ENCODE results near the gene B3GAT3. TPM values are rescaled to one million over a fixed set of nuclear protein-coding genes. Genes with fewer than 3 reads are reported as not detected.

Gene B3GAT3
- total and polyA plus RNA-seq, 2 donors (not counting 3 experiments of a cell fraction or from before 2014, with no cell fraction given) = 31.6 to 37.2 TPM

- Histone ChIP-seq H3K4me2 (ENCODE audit: insufficient read depth, low read length) (no peak overlapping the region), H3K36me3 (ENCODE audit: control insufficient read depth in 2 of 2, extremely low read depth in 1 of 2, insufficient read depth in 2 of 2, low read length in 2 of 2) (peaks cover 0 to 6% of the 10 kb centered on the region in 2 experiments), H3K9me1 (replicated peaks; ENCODE audit: control insufficient read depth, extremely low read depth, insufficient read depth, low read length) (no peaks in the 10 kb centered on the region), H3K27ac (ENCODE audit: insufficient read depth, low read depth, low read length) (no peak overlapping the region), H4K20me1 (replicated peaks; ENCODE audit: control insufficient read depth, extremely low read depth, insufficient read depth, low read length) (no peaks in the 10 kb centered on the region), H3K9ac (replicated peaks; ENCODE audit: extremely low read depth, insufficient read depth, low read length) (no peak overlapping the region), H3K4me1 (ENCODE audit: control insufficient read depth, extremely low read depth, insufficient read depth, low read length) (peaks cover 22% of the 10 kb centered on the region), H3K27me3 (ENCODE audit: control insufficient read depth in 2 of 2, insufficient read depth in 2 of 2, low read length in 2 of 2) (no peaks in the 10 kb centered on the region), H3K79me2 (ENCODE audit: control insufficient read depth, insufficient read depth, low read length) (peaks cover 14% of the 10 kb centered on the region), H3K9me3 (replicated peaks; ENCODE audit: control insufficient read depth, insufficient read depth, low read length) (no peaks in the 10 kb centered on the region), H2AFZ (ENCODE audit: low read depth, low read length) (no peak overlapping the region), H3K4me3 (replicated peaks in 1 of 3; ENCODE audit: insufficient read depth in 1 of 3, low read depth in 1 of 3, low read length in 3 of 3) (no peak overlapping the region)
- dilution Hi-C loops (cut with MboI; ENCODE audit: extremely low pct_ligation_motif_present, low sequenced_read_pairs) = no loop called here
- intact Hi-C loops (cut with micrococcal nuclease) = loop anchor here (5.0 kb wide), 1 partner anchor 217 kb away; no protein-coding TSS in a partner anchor
- TF ChIP-seq EZH2 (IDR thresholded peaks at IDR 0.05; ENCODE audit: borderline replicate concordance, low read depth, low read length, severe bottlenecking) (no peak), GATA2 (IDR thresholded peaks at IDR 0.05; ENCODE audit: insufficient read depth, insufficient read length, low read depth, low read length) (no peak), FOS (IDR thresholded peaks at IDR 0.05; ENCODE audit: borderline replicate concordance, insufficient read depth, low read length) (no peak), JUN (IDR thresholded peaks at IDR 0.05; ENCODE audit: borderline replicate concordance, insufficient read depth, insufficient read length, low read depth) (no peak), CTCF (IDR thresholded peaks at IDR 0.05; ENCODE audit: extremely low read depth in 1 of 2, insufficient read depth in 1 of 2, low read depth in 1 of 2, low read length in 2 of 2) (no peak), MAX (IDR thresholded peaks at IDR 0.05; ENCODE audit: insufficient read depth, insufficient read length) (no peak), MYC (IDR thresholded peaks at IDR 0.05; ENCODE audit: low read depth, low read length) (no peak), POLR2A (IDR thresholded peaks at IDR 0.05; ENCODE audit: low read depth, low read length) (no peak), POLR2AphosphoS5 (IDR thresholded peaks at IDR 0.05; ENCODE audit: insufficient read depth, low read depth, low read length) (no peak)
- DNase-seq (ENCODE audit: low read depth, low spot score) (no peak), FAIRE-seq (no peak)
- POLR2A ChIA-PET = no interaction called here
- no TSS peak for BruUV-seq (replicated peaks)
- CTCF ChIA-PET = interaction anchor here (5.7 kb wide), 1 partner anchor 21 kb away, joined by 48 read pairs; the partner anchor contains the start of gene TUT1
These were observed 7.5 kb downstream of the B3GAT3 start for GRCh38 chr11:62614275-62614674.

Data from endothelial cell of umbilical vein (primary cell).